DOHH2 (cell line): ENCODE results near the gene AKAP7.

Source experiments
- H3F3A ChIP-seq: fragments of 200-600 bp; sonication (generic), shearing (Covaris generic); 2 replicates; pipeline ENCODE4 v1.6.0; 2016; ENCODE audit warnings: antibody characterized with exemption, mild to moderate bottlenecking; ENCODE audit not compliant: control insufficient read depth, insufficient read depth
- H3K27ac ChIP-seq: fragments of 200-600 bp; sonication (generic); 2 replicates; pipeline ENCODE4 v1.5.1; 2014; ENCODE audit warnings: low read depth, mild to moderate bottlenecking, low read length, moderate library complexity
- H3K27me3 ChIP-seq: fragments of 200-600 bp; sonication (generic); 2 replicates; pipeline ENCODE4 v1.6.1; 2014; ENCODE audit warnings: mild to moderate bottlenecking, low read length, mixed read lengths; ENCODE audit not compliant: control insufficient read depth
- H3K36me3 ChIP-seq: fragments of 200-600 bp; sonication (generic); 2 replicates; pipeline ENCODE4 v1.6.1; 2014; ENCODE audit warnings: mild to moderate bottlenecking, low read length, moderate library complexity, mixed read lengths; ENCODE audit not compliant: control insufficient read depth
- H3K4me1 ChIP-seq: fragments of 200-600 bp; sonication (generic); 2 replicates; pipeline ENCODE4 v1.6.1; 2014; ENCODE audit warnings: mild to moderate bottlenecking, low read length, mixed read lengths; ENCODE audit not compliant: control insufficient read depth
- H3K4me2 ChIP-seq: fragments of 200-600 bp; sonication (generic); 2 replicates; pipeline ENCODE4 v1.6.0; 2014; ENCODE audit warnings: mild to moderate bottlenecking, low read length, moderate library complexity
- H3K4me3 ChIP-seq: fragments of 200-600 bp; sonication (generic); 2 replicates; pipeline ENCODE4 v1.5.1; 2014; ENCODE audit warnings: mild to moderate bottlenecking, low read length, mixed read lengths
- H3K79me2 ChIP-seq: fragments of 200-600 bp; sonication (generic); 2 replicates; pipeline ENCODE4 v1.6.1; 2014; ENCODE audit warnings: mild to moderate bottlenecking, low read length, mixed read lengths; ENCODE audit not compliant: control insufficient read depth
- H3K9me2 ChIP-seq: fragments of 200-600 bp; sonication (generic); replicated peaks from 2 replicates; pipeline ENCODE4 v1.6.1; 2014; ENCODE audit warnings: mild to moderate bottlenecking, low read length, mixed read lengths; ENCODE audit not compliant: control insufficient read depth
- H3K9me3 ChIP-seq: fragments of 200-600 bp; sonication (generic); 2 replicates; pipeline ENCODE4 v1.6.1; 2014; ENCODE audit warnings: antibody characterized with exemption, low read length, mixed read lengths; ENCODE audit not compliant: control insufficient read depth, insufficient read depth
- H4K20me1 ChIP-seq: fragments of 200-600 bp; sonication (generic); 2 replicates; pipeline ENCODE4 v1.6.0; 2014; ENCODE audit warnings: low read depth, mild to moderate bottlenecking, antibody characterized with exemption, low read length, moderate library complexity; ENCODE audit not compliant: control insufficient read depth, insufficient read depth
- EZH2phosphoT487 ChIP-seq: fragments of 200-600 bp; sonication (generic); IDR thresholded peaks from 2 replicates; pipeline ENCODE4 v1.6.1; 2017; ENCODE audit warnings: borderline replicate concordance, mild to moderate bottlenecking, antibody characterized with exemption, low read length, moderate library complexity, mixed read lengths
- TF ChIP-seq, protein P1 (sequence below): fragments of 200-600 bp; sonication (generic); IDR thresholded peaks from one replicate; pipeline ENCODE4 v1.5.1; 2014; ENCODE audit warnings: antibody characterized with exemption, mild to moderate bottlenecking, low read depth, low read length; ENCODE audit not compliant: poor library complexity, severe bottlenecking

Gene AKAP7

DNA sequence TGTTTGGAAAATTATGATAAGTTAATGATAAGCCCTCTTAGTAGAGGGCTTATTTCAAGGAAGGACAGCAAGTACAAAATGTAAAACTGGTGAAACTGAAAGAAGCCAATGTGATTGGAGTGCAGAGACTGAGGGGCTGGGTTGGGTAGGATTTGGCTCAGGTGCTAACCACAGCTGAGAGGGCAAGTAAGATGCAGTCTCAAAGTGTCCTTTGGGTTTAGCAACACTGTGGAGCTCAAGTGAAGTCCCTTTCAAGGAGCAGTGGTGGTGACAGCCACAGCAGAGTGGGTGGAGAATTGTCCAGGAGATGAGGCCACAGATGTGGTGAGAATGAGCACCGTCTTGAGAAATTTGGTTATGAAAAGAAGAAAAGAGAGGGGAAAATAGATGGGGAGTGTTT lies 181.4 kb downstream of the AKAP7 start:
- Histone ChIP-seq H3K4me3 (no peak overlapping the region), H3K79me2 (no peaks in the 10 kb centered on the region), H3K27ac (no peak overlapping the region), H4K20me1 (no peaks in the 10 kb centered on the region), H3F3A (no peaks in the 10 kb centered on the region), H3K4me1 (no peaks in the 10 kb centered on the region), H3K27me3 (no peaks in the 10 kb centered on the region; the same call in 1 of the 2 replicates), H3K9me2 (no peaks in the 10 kb centered on the region), H3K36me3 (no peaks in the 10 kb centered on the region), H3K4me2 (no peak overlapping the region), H3K9me3 (no peaks in the 10 kb centered on the region)
- TF ChIP-seq, protein P1, sequence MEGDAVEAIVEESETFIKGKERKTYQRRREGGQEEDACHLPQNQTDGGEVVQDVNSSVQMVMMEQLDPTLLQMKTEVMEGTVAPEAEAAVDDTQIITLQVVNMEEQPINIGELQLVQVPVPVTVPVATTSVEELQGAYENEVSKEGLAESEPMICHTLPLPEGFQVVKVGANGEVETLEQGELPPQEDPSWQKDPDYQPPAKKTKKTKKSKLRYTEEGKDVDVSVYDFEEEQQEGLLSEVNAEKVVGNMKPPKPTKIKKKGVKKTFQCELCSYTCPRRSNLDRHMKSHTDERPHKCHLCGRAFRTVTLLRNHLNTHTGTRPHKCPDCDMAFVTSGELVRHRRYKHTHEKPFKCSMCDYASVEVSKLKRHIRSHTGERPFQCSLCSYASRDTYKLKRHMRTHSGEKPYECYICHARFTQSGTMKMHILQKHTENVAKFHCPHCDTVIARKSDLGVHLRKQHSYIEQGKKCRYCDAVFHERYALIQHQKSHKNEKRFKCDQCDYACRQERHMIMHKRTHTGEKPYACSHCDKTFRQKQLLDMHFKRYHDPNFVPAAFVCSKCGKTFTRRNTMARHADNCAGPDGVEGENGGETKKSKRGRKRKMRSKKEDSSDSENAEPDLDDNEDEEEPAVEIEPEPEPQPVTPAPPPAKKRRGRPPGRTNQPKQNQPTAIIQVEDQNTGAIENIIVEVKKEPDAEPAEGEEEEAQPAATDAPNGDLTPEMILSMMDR: no peak
- TF ChIP-seq EZH2phosphoT487: no peak

DNA sequence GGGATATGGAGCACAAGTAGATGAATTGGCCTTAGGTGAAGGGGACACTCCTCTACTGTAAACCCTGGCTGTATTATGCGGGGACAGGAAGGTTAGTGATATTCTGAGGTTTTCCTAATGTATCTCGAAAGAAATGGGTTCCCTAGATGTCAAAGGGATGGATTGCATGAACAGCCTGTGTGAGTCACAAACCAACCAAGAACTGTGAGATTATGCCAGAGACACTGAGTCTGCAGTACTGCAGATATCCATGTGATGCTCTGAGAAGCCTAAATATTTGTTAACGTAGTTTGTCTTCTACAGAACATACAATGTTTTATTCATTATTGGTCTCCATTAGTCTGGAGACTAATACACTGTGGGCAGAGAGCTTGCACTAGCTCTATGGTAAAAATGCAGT lies 182.2 kb downstream of the AKAP7 start:
- H3F3A ChIP-seq: no peaks in the 10 kb centered on the region

DNA sequence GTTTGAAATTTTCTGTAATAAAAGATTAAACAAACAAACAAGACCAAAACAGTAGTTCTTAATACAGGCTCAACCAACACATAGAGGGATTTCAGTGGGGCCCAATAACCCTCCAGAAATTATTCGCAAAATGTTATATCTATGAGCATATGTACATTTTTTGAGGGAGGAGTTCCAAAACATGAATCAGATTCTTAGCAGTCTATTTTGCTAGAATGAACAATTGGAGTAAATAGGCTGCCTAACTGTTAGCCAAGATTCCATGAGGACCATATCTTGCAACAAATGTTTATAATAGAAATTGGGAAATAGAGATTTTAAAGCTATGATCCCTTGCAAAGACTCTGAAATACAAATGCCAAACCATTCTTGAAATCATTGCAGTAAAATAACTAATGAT lies 186.3 kb downstream of the AKAP7 start:
- Histone ChIP-seq H3K27me3 (peaks cover 2% of the 10 kb centered on the region; the same call in 1 of the 2 replicates), H3K79me2 (no peaks in the 10 kb centered on the region), H3F3A (no peaks in the 10 kb centered on the region), H3K27ac (no peak overlapping the region), H3K36me3 (no peaks in the 10 kb centered on the region), H3K9me3 (no peaks in the 10 kb centered on the region), H3K9me2 (no peaks in the 10 kb centered on the region), H4K20me1 (no peaks in the 10 kb centered on the region), H3K4me3 (no peak overlapping the region), H3K4me2 (no peak overlapping the region), H3K4me1 (no peaks in the 10 kb centered on the region)
- TF ChIP-seq, protein P1: no peak
- TF ChIP-seq EZH2phosphoT487: no peak

More for the DNA sequence above, 182.2 kb downstream of the AKAP7 start:
- Histone ChIP-seq H3K4me1 (no peaks in the 10 kb centered on the region), H3K4me2 (no peak overlapping the region), H3K79me2 (no peaks in the 10 kb centered on the region), H3K27ac (no peak overlapping the region), H3K27me3 (peaks cover 2% of the 10 kb centered on the region; the same call in 1 of the 2 replicates), H3K9me3 (no peaks in the 10 kb centered on the region), H3K9me2 (no peaks in the 10 kb centered on the region), H3K4me3 (no peak overlapping the region), H3K36me3 (no peaks in the 10 kb centered on the region), H4K20me1 (no peaks in the 10 kb centered on the region)
- TF ChIP-seq EZH2phosphoT487: no peak
- TF ChIP-seq, protein P1: no peak
